ENCODE results near the gene FRYL. TPM values are rescaled to one million over a fixed set of nuclear protein-coding genes. Genes with fewer than 3 reads are reported as not detected.

Gene FRYL
- total and polyA plus RNA-seq, 2 of the 8 experiments (the other 6 are each of a cell fraction or from before 2014, with no cell fraction given): 8.0 to 36.5 TPM

DNA sequence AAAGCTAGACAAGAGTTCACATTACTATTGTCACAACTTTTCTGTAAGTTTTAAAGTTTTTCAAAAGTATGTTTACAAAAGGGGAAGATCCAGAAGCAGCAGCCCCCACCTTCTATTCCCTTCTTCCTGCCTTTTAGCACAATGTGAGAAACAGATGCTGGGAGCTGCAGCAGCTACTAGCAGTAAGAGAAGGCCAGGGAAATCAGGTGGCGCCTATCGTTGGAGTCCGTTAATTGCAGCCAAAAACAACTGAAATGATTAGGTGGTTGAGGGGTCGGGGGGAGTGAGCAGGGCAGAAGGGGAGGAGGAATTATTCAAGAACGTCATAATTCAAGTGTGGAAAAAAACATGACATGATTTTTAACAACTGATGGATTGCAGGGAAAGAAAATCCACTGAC is 27.4 kb downstream of the FRYL start:
- Histone ChIP-seq H2BK12ac (ENCODE audit: low read depth, low read length) (no peak overlapping the region), H3K9me3 (ENCODE audit: insufficient read depth in 2 of 2, low read depth in 1 of 2, low read length in 1 of 2) (peaks cover 0 to 5% of the 10 kb centered on the region in 2 experiments; a peak in 1 of 4 replicates), H4K8ac (ENCODE audit: extremely low read depth, insufficient read depth, low read length) (no peak overlapping the region), H2AFZ (ENCODE audit: low read length) (no peak overlapping the region), H2BK120ac (replicated peaks; ENCODE audit: low read depth, low read length) (no peak overlapping the region), H3K23ac (ENCODE audit: insufficient read length) (no peak overlapping the region), H3K23me2 (ENCODE audit: low read depth, low read length) (no peaks in the 10 kb centered on the region), H3K79me2 (ENCODE audit: control insufficient read depth in 1 of 2, insufficient read depth in 2 of 2, low read length in 2 of 2) (peaks cover 5 to 88% of the 10 kb centered on the region in 2 experiments; a peak in 3 of 4 replicates), H3K79me1 (ENCODE audit: low read depth, low read length) (peaks cover 15% of the 10 kb centered on the region), H4K91ac (replicated peaks; ENCODE audit: insufficient read length, low read length) (no peak overlapping the region), H3K9ac (replicated peaks in 1 of 4; ENCODE audit: extremely low read depth in 1 of 4, low read depth in 3 of 4, low read length in 3 of 4) (no peak overlapping the region), H2BK15ac (ENCODE audit: low read length) (no peak overlapping the region), H3K4me2 (ENCODE audit: insufficient read depth in 1 of 2, low read depth in 2 of 2, low read length in 2 of 2) (no peak overlapping the region), H2AK5ac (ENCODE audit: low read depth, low read length) (no peak overlapping the region), H3K4me3 (ENCODE audit: extremely low read depth in 1 of 4, insufficient read depth in 2 of 4, low read depth in 3 of 4, low read length in 4 of 4) (no peak overlapping the region), H3K14ac (ENCODE audit: insufficient read length) (no peak overlapping the region), H3K18ac (ENCODE audit: extremely low read depth, low read length) (no peak overlapping the region), H3K4ac (replicated peaks; ENCODE audit: insufficient read length, low read depth, low read length) (no peak overlapping the region), H4K20me1 (replicated peaks in 1 of 2; ENCODE audit: control insufficient read depth in 1 of 2, insufficient read depth in 2 of 2, low read length in 2 of 2) (peaks cover 6 to 9% of the 10 kb centered on the region in 2 experiments), H4K5ac (ENCODE audit: insufficient read length, low read depth, low read length) (no peak overlapping the region), H3K36me3 (ENCODE audit: control insufficient read depth in 2 of 4, insufficient read depth in 4 of 4, low read length in 3 of 4) (0 out of 8 replicates have a peak, but pooled peaks cover 0 to 5% (median 0%) of the 10 kb centered on the region in 4 experiments), H2BK5ac (ENCODE audit: low read depth, low read length) (no peak overlapping the region), H3K56ac (replicated peaks; ENCODE audit: insufficient read length, low read depth, low read length) (no peak overlapping the region), H3K27me3 (replicated peaks in 1 of 4; ENCODE audit: control insufficient read depth in 3 of 4, extremely low read depth in 1 of 4, insufficient read depth in 3 of 4, low read length in 3 of 4) (no peaks in the 10 kb centered on the region), H2BK20ac (ENCODE audit: low read length) (no peak overlapping the region), H3K4me1 (replicated peaks in 1 of 4; ENCODE audit: control insufficient read depth in 3 of 4, insufficient read depth in 4 of 4, low read length in 3 of 4) (peaks cover 0 to 9% (median 5%) of the 10 kb centered on the region in 4 experiments; a peak in 2 of 7 replicates), H3K27ac (ENCODE audit: low read depth, low read length) (no peak overlapping the region)
- FAIRE-seq (no peak), DNase-seq (ENCODE audit: low read depth in 1 of 2, low spot score in 2 of 2) (no peak)
- POLR2A ChIA-PET (ENCODE audit: partially characterized antibody): no interaction called here
- CTCF ChIA-PET (ENCODE audit: partially characterized antibody): interaction anchor here (1.8 kb wide), 1 partner anchor 16 kb away, joined by 4 read pairs; no protein-coding TSS in a partner anchor
- 92% methylated on average over 5 of the region's 5 CpGs; no CpG with 5 or more reads in 1 of the 2 experiments for WGBS, 2 experiments (ENCODE audit: extremely low coverage in 1 of 2, insufficient coverage in 1 of 2, insufficient read length in 1 of 2, insufficient replicate concordance in 2 of 2, low coverage in 1 of 2, low lambda C conversion rate in 2 of 2, missing lambda C conversion rate in 1 of 2)
- TF ChIP-seq RXRA (IDR thresholded peaks at IDR 0.05; ENCODE audit: insufficient read depth, low read depth, low read length) (no peak), CBX5 (IDR thresholded peaks at IDR 0.05; ENCODE audit: low read depth, low read length) (no peak), MAFK (IDR thresholded peaks at IDR 0.05; ENCODE audit: low read depth, low read length) (no peak), CHD2 (IDR thresholded peaks at IDR 0.05; ENCODE audit: low read length) (no peak), FOSL1 (IDR thresholded peaks at IDR 0.05; ENCODE audit: insufficient read depth, low read depth, low read length) (no peak), HDAC6 (IDR thresholded peaks at IDR 0.05; ENCODE audit: low read depth, low read length) (no peak), TAF7 (optimal IDR thresholded peaks at IDR 0.05; ENCODE audit: borderline replicate concordance, low read depth, low read length) (no peak), NRF1 (IDR thresholded peaks at IDR 0.05; ENCODE audit: low read depth, low read length) (no peak)
- TF ChIP-seq, protein P1, sequence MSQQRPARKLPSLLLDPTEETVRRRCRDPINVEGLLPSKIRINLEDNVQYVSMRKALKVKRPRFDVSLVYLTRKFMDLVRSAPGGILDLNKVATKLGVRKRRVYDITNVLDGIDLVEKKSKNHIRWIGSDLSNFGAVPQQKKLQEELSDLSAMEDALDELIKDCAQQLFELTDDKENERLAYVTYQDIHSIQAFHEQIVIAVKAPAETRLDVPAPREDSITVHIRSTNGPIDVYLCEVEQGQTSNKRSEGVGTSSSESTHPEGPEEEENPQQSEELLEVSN (IDR thresholded peaks at IDR 0.05): no peak
- TF ChIP-seq, protein P2, sequence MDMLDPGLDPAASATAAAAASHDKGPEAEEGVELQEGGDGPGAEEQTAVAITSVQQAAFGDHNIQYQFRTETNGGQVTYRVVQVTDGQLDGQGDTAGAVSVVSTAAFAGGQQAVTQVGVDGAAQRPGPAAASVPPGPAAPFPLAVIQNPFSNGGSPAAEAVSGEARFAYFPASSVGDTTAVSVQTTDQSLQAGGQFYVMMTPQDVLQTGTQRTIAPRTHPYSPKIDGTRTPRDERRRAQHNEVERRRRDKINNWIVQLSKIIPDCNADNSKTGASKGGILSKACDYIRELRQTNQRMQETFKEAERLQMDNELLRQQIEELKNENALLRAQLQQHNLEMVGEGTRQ (IDR thresholded peaks at IDR 0.05; ENCODE audit: low read length): no peak

All from H1 (cell line).